AG10803 (cell line): ENCODE measurements around the gene HSPA4.
"Not testable (repeated sequence)": the region's sequence is repeated elsewhere in the genome, so short reads cannot be mapped to it uniquely, and the experiment has no call there.

Experiments
- DNase-seq: peaks from one replicate; pipeline ENCODE4 v3.0.0; 2010; ENCODE audit warnings: low read depth
- H3K4me3 ChIP-seq: 2 replicates; pipeline ENCODE4 v1.5.1; 2011; ENCODE audit warnings: mild to moderate bottlenecking, low read length, control low read depth
- TF ChIP-seq, protein P1 (sequence below): conservative IDR thresholded peaks from 2 replicates; pipeline ENCODE4 v1.5.1; 2011; ENCODE audit warnings: mild to moderate bottlenecking, low read length, control low read depth, inconsistent platforms

The HSPA4 gene

DNA sequence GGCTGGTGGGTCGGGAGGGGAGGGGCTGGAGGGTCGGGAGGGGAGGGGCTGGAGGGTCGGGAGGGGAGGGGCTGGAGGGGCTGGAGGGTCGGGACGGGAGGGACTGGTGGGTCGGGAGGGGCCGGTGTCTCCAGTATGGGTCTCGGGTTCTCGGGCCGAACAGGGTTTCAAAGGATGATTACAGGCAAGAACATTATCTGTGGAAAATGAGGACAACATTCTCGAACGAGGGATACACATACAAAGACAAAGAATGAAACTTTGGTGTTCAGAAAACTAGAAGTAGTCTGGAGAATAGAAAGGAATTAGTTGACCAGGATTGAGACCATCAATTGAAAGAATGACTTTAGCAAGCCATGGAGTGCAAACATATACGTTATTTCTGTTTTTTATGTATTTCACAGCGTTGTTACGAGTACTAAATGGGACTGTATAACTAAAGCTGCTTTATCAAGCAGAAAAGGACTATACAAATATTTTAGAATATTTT, 25.1 kb upstream of the HSPA4 start:
- H3K4me3 ChIP-seq: peak overlapping the region; percentile 51
- TF ChIP-seq, protein P1, sequence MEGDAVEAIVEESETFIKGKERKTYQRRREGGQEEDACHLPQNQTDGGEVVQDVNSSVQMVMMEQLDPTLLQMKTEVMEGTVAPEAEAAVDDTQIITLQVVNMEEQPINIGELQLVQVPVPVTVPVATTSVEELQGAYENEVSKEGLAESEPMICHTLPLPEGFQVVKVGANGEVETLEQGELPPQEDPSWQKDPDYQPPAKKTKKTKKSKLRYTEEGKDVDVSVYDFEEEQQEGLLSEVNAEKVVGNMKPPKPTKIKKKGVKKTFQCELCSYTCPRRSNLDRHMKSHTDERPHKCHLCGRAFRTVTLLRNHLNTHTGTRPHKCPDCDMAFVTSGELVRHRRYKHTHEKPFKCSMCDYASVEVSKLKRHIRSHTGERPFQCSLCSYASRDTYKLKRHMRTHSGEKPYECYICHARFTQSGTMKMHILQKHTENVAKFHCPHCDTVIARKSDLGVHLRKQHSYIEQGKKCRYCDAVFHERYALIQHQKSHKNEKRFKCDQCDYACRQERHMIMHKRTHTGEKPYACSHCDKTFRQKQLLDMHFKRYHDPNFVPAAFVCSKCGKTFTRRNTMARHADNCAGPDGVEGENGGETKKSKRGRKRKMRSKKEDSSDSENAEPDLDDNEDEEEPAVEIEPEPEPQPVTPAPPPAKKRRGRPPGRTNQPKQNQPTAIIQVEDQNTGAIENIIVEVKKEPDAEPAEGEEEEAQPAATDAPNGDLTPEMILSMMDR: no peak
- no peak for DNase-seq

DNA sequence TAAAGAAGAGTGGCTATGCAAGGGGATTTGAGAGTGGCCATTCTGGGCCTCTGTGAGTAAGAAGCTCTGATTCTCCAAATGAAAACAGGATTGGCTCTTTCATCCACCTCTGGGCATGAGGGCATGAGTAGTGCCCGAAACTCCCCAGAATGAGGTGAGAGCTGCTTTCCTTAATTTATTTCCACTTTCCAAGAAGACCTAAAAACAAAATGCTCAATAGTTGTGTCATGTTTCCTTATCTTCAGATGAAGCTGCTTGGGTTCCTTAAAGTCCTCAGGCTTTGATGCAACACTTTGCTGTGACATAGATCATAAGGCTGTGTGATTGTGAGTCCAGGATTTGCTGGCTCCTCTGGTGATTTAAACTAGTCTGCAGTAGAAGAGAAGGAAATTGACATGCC, 22.4 kb upstream of the HSPA4 start:
- no peak overlapping the region for H3K4me3 ChIP-seq
- TF ChIP-seq, protein P1: no peak
- no peak for DNase-seq

DNA sequence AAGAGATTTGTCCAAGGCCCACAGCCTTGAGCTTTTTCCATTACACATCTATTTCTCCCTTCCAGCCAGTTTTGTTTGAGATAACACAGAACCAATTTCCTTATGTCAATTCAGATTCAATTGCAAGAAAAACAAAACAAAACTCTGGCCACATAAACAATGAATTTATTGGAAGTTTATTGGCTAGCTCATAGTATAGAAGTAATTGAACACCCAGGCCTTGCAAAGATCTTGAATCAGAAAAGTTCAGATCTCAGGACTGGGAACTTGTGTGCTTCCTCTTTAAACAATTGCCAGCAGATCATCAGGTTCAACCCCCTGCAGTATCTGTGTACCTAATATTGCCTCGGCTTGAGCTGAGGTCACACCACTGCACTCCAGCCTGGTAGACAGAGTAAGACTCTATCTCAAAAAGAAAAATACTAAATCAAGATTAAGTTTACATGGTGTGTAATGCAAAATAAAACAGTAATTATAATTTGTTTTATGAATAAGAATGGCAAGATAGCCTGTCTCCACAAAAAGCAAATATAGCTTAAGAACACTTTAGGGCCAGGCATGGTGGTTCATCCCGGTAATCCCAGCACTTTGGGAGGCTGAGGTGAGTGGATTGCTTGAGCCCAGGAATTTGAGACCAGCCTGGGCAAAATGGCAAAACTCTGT, 21.3 kb upstream of the HSPA4 start:
- TF ChIP-seq, protein P1: no peak
- DNase-seq: no peak
- H3K4me3 ChIP-seq: no peak overlapping the region

DNA sequence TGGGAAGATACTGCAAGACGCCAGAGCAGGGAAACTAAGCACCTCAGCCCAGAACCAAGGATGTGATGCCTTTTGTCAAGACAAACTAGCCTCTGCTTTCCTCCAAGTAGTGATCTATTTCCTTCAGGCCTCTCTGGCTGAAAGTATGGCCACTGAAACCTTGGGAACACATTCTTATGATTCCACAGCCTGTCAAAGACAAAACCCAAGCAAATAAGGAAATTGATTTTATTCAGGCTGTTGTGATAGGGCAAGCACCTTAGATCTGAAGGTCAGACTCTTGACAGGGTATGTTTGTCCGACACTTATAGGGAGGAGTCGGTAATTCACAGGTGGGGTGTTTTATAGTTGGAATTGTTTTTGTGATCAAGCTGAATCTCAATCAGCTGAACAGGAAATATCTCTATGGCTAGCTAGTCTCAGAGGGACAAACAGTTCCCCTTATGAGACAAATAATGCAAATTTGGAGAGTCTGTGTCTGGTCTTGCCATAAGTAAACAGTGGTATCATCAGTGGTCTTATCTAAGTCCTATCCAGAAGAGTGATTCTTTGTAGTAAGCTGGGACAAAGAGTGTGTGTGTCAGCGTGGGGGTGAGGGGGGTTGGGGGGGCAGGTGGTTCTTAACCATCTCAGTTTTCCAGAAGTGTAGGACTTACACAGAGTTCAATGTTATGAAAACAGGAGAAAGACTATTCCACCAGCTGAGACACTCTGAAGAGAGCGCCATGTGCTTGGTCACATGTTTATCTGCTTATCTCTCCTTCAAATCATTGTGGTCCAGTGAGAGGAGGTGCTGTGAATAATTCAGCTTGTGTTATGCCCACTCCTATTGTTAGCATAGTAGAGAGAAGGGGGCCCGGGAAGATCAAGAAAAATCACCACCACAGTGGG, 18.7 kb upstream of the HSPA4 start:
- TF ChIP-seq, protein P1: no peak
- no peak overlapping the region for H3K4me3 ChIP-seq
- DNase-seq: peak; percentile 15

DNA sequence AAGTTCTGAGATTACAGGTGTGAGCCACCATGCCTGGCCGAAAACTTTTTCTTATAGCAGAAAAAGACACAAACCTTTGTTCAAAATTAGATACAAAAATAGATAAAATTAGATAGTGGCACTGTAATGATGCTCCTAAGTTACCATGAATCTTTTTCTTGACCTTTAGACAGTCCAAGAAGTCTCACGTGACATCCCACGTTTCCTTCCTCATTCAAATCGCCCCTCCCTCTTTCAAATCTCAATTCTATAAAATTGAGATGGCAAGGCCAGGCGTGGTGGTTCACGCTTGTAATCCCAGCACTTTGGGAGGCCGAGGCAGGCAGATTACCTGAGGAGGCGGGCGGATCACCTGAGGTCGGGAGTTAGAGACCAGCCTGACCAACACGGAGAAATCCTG, 17.7 kb upstream of the HSPA4 start:
- no peak overlapping the region for H3K4me3 ChIP-seq
- DNase-seq: no peak
- TF ChIP-seq, protein P1: no peak

DNA sequence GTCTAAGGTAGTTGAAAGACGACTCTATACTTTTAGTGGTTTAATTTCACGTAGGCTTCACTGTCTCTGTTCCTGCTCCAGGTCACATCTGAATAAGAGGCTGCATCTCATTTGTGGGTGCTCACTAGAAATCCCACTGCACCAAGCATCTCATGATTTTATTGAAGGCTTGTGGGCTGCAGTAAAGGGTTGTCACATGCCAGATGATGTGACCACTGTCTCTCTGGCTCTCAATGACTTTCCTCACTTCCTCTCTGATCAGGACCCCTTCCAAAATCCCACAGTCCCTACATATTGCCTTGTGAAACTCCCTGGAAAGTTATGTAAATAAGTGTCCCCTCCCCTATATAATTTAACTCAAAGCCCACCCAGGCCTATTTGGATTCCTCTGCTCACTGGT, 16.6 kb upstream of the HSPA4 start:
- H3K4me3 ChIP-seq: no peak overlapping the region
- TF ChIP-seq, protein P1: no peak
- no peak for DNase-seq

DNA sequence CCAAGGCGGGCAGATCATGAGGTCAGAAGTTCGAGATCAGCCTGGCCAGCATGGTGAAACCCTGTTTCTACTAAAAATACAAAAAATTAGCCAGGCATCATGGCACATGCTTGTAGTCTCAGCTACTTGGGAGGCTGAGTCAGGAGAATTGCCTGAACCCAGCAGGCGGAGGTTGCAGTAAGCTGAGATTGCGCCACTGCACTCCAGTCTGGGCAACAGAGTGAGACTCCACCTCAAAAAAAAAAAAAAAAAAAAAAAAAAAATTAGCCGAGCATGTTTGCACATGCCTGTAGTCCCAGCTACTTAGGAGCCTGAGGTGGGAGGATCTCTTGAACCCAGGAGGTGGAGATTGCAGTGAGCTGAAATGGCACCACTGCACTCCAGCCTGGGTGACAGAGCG, 15.1 kb upstream of the HSPA4 start:
- not testable (repeated sequence) for H3K4me3 ChIP-seq, DNase-seq
